ENCODE data around the gene SEMA6B. TPM values are rescaled to one million over a fixed set of nuclear protein-coding genes. Genes with fewer than 3 reads are reported as not detected.

SEMA6B gene
- total and polyA plus RNA-seq, 2 of the 8 experiments (the other 6 are each of a cell fraction or from before 2014, with no cell fraction given) = 31.3 to 54.4 TPM

DNA sequence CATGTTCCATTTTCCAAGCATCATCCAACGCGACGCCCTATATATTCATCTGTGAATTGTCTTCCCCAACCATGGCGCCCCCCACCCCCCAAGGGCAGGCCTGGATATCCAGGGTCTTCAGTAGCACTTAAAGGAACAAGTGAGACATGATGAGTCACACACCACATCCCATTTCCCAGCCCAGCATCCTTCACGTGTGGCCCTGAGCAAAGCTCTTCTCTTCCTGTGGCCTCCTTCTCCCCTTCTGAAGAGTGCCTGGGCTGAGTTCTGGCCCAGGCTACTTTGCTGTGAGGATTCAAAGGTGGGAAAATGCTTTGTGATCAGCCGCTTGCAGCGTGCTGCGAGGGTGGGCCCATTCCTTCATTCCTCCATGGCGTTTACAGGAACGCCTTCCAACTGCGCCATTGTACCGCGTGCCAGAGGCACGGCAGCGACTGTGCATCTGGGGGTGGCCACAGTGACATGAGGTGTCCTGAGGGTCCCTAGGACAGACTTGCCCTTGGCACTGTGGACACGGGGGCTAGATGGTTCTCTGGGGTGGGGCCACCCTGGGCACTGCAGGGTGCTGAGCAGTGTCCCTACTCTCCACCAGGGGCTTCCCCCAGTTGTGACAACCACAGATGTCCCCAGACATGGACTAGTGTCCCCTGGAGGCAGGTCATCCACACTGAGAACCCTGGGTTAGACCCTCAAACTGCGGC lies 52.9 kb downstream of the SEMA6B start:
- WGBS, 2 experiments (ENCODE audit: extremely low coverage in 1 of 2, insufficient coverage in 1 of 2, insufficient read length in 1 of 2, insufficient replicate concordance in 2 of 2, low coverage in 1 of 2, low lambda C conversion rate in 2 of 2, missing lambda C conversion rate in 1 of 2) = 91% methylated on average over 17 of the region's 17 CpGs; no CpG with 5 or more reads in 1 of the 2 experiments
- Histone ChIP-seq H3K14ac (ENCODE audit: insufficient read length) (no peak overlapping the region), H4K8ac (ENCODE audit: extremely low read depth, insufficient read depth, low read length) (no peak overlapping the region; the same call in 1 of the 2 replicates), H2BK15ac (ENCODE audit: low read length) (no peak overlapping the region), H3K27ac (ENCODE audit: low read depth, low read length) (no peak overlapping the region), H4K5ac (ENCODE audit: insufficient read length, low read depth, low read length) (no peak overlapping the region), H3K4me3 (ENCODE audit: extremely low read depth in 1 of 4, insufficient read depth in 2 of 4, low read depth in 3 of 4, low read length in 4 of 4) (no peak overlapping the region), H4K91ac (replicated peaks; ENCODE audit: insufficient read length, low read length) (no peak overlapping the region), H3K18ac (ENCODE audit: extremely low read depth, low read length) (no peak overlapping the region; the same call in 1 of the 2 replicates), H2BK20ac (ENCODE audit: low read length) (no peak overlapping the region), H3K4me2 (ENCODE audit: insufficient read depth in 1 of 2, low read depth in 2 of 2, low read length in 2 of 2) (no peak overlapping the region), H2BK5ac (ENCODE audit: low read depth, low read length) (no peak overlapping the region), H3K79me1 (ENCODE audit: low read depth, low read length) (peaks cover 2% of the 10 kb centered on the region; the same call in 1 of the 2 replicates), H2BK120ac (replicated peaks; ENCODE audit: low read depth, low read length) (no peak overlapping the region), H3K23ac (ENCODE audit: insufficient read length) (no peak overlapping the region), H2AK5ac (ENCODE audit: low read depth, low read length) (no peak overlapping the region), H4K20me1 (replicated peaks in 1 of 2; ENCODE audit: control insufficient read depth in 1 of 2, insufficient read depth in 2 of 2, low read length in 2 of 2) (peaks cover 14 to 29% of the 10 kb centered on the region in 2 experiments), H3K79me2 (ENCODE audit: control insufficient read depth in 1 of 2, insufficient read depth in 2 of 2, low read length in 2 of 2) (no peaks in the 10 kb centered on the region), H3K4ac (replicated peaks; ENCODE audit: insufficient read length, low read depth, low read length) (no peak overlapping the region), H3K56ac (replicated peaks; ENCODE audit: insufficient read length, low read depth, low read length) (no peak overlapping the region), H3K27me3 (replicated peaks in 1 of 4; ENCODE audit: control insufficient read depth in 3 of 4, extremely low read depth in 1 of 4, insufficient read depth in 3 of 4, low read length in 3 of 4) (peaks cover 2 to 21% (median 17%) of the 10 kb centered on the region in 4 experiments; a peak in 6 of 7 replicates), H3K4me1 (replicated peaks in 1 of 4; ENCODE audit: control insufficient read depth in 3 of 4, insufficient read depth in 4 of 4, low read length in 3 of 4) (no peaks in the 10 kb centered on the region), H2BK12ac (ENCODE audit: low read depth, low read length) (no peak overlapping the region), H3K36me3 (ENCODE audit: control insufficient read depth in 2 of 4, insufficient read depth in 4 of 4, low read length in 3 of 4) (peaks cover 0 to 25% (median 5%) of the 10 kb centered on the region in 4 experiments; a peak in 5 of 8 replicates), H2AFZ (ENCODE audit: low read length) (no peak overlapping the region), H3K23me2 (ENCODE audit: low read depth, low read length) (no peaks in the 10 kb centered on the region), H3K9ac (replicated peaks in 1 of 4; ENCODE audit: extremely low read depth in 1 of 4, low read depth in 3 of 4, low read length in 3 of 4) (no peak overlapping the region), H3K9me3 (ENCODE audit: insufficient read depth in 2 of 2, low read depth in 1 of 2, low read length in 1 of 2) (no peaks in the 10 kb centered on the region)
- POLR2A ChIA-PET (ENCODE audit: partially characterized antibody) = interaction anchor here (2.7 kb wide), 1 partner anchor 11 kb away, joined by 27 read pairs; the partner anchor contains the start of gene PLIN4
- DNase-seq (ENCODE audit: low read depth in 1 of 2, low spot score in 2 of 2) = no peak
- FAIRE-seq = no peak
- CTCF ChIA-PET (ENCODE audit: partially characterized antibody) = interaction anchor here (0.7 to 5.2 kb wide), 5 partner anchors 8 to 188 kb away, joined by 4 to 40 read pairs (median 4); no protein-coding TSS in a partner anchor
- TF ChIP-seq SIN3A (conservative IDR thresholded peaks at IDR 0.05 in 1 of 2, IDR thresholded peaks at IDR 0.05 in 1 of 2; ENCODE audit: low read depth in 1 of 2, low read length in 2 of 2) (no peak), TCF12 (IDR thresholded peaks at IDR 0.05; ENCODE audit: low read depth, low read length) (no peak), CBX8 (IDR thresholded peaks at IDR 0.05; ENCODE audit: borderline replicate concordance, low read depth, low read length) (no peak), POLR2AphosphoS5 (IDR thresholded peaks at IDR 0.05; ENCODE audit: low read depth, low read length) (no peak)
- TF ChIP-seq, protein P1, sequence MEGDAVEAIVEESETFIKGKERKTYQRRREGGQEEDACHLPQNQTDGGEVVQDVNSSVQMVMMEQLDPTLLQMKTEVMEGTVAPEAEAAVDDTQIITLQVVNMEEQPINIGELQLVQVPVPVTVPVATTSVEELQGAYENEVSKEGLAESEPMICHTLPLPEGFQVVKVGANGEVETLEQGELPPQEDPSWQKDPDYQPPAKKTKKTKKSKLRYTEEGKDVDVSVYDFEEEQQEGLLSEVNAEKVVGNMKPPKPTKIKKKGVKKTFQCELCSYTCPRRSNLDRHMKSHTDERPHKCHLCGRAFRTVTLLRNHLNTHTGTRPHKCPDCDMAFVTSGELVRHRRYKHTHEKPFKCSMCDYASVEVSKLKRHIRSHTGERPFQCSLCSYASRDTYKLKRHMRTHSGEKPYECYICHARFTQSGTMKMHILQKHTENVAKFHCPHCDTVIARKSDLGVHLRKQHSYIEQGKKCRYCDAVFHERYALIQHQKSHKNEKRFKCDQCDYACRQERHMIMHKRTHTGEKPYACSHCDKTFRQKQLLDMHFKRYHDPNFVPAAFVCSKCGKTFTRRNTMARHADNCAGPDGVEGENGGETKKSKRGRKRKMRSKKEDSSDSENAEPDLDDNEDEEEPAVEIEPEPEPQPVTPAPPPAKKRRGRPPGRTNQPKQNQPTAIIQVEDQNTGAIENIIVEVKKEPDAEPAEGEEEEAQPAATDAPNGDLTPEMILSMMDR (IDR thresholded peaks at IDR 0.05; ENCODE audit: control extremely low read depth in 1 of 3, insufficient read depth in 1 of 3, low read depth in 1 of 3, low read length in 3 of 3) = peak in 1 of 3 experiments; percentile 20; a peak in 1 of 4 replicates

Measured in H1 (cell line).